Camera-type eye (tissue), 1 donor: ENCODE measurements around the gene NET1. TPM values are rescaled to one million over a fixed set of nuclear protein-coding genes. Genes with fewer than 3 reads are reported as not detected.

Experiments
- total RNA-seq: library from RNA; depleted of rRNA; stranded (reverse); fragments of >200 nt; gene quantifications from one replicate; pipeline ENCODE4 v1.2.3, GENCODE V29; 2014

NET1 gene, protein sequence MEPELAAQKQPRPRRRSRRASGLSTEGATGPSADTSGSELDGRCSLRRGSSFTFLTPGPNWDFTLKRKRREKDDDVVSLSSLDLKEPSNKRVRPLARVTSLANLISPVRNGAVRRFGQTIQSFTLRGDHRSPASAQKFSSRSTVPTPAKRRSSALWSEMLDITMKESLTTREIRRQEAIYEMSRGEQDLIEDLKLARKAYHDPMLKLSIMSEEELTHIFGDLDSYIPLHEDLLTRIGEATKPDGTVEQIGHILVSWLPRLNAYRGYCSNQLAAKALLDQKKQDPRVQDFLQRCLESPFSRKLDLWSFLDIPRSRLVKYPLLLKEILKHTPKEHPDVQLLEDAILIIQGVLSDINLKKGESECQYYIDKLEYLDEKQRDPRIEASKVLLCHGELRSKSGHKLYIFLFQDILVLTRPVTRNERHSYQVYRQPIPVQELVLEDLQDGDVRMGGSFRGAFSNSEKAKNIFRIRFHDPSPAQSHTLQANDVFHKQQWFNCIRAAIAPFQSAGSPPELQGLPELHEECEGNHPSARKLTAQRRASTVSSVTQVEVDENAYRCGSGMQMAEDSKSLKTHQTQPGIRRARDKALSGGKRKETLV
- total RNA-seq, result 127 TPM

DNA sequence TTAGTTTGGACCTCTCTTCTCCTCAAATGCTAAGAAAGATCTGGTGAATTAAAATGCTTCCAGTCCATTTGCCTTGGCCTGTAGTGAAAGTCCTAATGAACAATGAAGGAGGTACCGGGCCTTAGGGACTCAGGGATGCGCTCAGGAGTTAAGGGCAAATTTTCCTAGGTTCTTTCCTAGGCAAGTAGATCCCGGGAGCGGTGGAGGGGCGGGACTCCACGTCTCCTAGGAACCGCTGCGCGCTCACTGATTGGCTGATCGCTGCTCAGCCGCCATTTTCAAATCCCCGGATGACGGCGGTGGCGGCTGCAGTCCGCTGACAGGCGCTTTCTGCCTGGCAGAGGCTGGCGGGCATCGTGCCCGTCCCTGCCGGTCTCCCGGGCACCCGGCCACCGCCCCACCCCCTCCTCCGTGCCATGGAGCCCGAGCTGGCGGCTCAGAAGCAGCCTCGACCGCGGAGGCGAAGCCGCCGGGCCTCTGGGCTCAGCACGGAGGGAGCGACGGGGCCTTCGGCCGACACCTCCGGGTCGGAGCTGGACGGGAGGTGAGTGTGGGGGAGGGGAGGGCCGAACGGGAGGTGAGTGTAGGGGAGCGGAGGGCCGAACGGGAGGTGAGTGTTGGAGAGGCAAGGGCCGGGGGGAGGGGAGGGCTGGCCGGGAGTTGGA is at the start of gene NET1:
NET1 (plus strand) TSS at position 281 of the 665 bp plus-strand sequence; CDS start at position 417, 136 bp downstream.

DNA sequence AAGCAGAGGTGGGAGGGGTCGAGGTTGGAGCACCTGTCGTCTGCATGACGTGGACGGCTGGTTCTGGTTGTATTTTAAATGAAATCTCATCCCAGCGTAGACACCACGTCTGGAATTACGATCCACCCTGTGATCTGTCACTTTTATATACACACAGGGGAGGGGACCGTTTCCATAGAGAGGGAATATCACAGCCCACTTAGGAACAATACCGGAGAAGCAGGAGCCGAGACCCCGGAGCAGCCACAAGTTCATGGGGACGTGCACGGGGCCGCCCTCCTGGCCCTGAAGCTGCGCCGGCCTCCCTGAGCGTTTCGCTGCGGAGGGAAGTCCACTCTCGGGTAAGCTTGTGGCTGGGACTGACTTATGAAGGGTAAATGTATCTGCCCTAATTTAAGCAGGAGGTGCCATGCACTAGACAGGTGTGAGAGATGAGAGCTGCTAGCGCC is 47.4 kb upstream of the NET1 start, which contains the start of gene UCN3:
UCN3 (plus strand) TSS at position 77 of the 449 bp plus-strand sequence. CDS start 8,755 bp downstream, outside the sequence.

DNA sequence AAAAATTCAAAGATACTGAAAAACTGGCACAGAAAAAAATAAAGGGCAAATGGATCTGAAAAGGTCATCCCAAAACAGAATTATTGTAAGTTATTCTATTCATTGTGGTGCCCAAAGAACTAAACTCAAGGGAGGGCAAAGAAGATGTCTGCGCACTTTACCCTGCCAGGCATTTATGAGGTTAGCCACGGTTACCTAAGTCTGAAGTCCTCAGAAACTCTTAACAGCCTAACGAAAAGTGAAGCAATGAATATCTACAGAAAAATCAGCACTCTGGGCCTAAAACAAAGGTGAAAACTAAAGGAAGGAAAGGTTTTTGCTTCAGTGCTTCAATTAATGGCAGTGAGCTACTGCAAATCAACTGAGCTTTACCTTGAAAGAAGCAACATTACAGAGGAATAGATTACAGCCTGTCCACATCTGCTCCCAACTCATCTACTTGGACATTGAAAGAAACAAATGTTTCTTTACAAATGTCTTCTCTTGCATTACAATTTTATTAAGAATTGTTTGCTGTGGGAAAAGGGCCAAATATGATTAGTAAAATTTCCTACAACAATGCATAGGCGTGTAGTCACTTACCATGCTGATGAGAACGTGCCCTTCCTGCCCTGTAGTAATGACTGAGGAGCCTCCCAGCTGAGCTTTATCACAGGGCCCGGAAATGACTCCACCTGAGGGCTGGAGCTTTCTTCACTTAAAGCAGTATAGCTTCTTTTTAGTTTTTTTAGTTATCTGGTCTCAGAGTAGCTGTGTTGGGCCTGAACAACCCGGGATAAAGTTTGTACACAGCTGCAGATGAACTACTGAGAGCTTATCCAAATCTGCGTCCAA is 7.9 kb upstream of the NET1 start, which contains the start of gene TUBAL3:
TUBAL3 (minus strand) TSS at position 621 of the 834 bp plus-strand sequence; CDS start at position 585, 36 bp downstream.

DNA sequence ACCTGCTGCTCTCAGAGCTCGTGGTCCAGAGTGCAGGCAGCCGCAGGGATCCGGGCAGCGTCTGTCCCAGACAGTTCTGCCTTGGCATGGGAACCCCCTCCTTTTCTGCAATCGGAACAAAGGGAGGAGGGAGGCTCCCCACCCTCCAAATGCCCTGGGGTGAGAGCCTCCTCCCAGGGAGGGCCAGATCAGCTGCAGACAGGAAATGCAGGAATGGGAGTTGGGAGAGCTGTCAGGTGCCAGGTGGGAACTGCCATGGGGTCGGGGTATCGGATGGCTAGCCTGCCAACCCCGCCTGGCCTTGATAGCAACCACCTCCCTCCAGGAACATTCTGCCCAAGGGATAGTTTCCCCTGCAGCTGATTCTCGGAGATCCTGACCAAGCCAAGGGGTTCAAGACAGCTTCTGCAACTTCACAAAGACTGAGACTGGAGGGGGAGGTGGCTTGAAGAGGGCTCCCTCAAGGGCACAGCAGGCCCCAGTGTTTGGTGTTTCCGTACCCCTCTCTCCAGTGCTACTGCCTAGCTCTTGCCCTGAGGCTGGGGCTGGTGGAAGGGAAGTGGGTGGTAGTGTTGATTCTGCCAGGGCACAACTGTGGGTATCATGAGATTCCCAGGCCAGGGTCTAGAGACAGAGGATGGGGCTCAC is 87.3 kb downstream of the NET1 start, which contains the start of gene CALML5:
CALML5 (minus strand) TSS at position 78 of the 648 bp plus-strand sequence. CDS start 132 bp downstream, outside the sequence.

Other genes starting within 250 kb of the NET1 start
- 0.27 TPM for gene AKR1C8, start 227.4 kb upstream of the NET1 start, total RNA-seq
- not detected for gene AKR1C4, start 215.7 kb upstream of the NET1 start, total RNA-seq
- not detected for gene UCN3, start 47.6 kb upstream of the NET1 start, total RNA-seq
- gene TUBAL3, start 7.7 kb upstream of the NET1 start, total RNA-seq, result 0.49 TPM
- 3.3 TPM for gene CALML5, start 87.0 kb downstream of the NET1 start, total RNA-seq
- 0.33 TPM for gene CALML3, start 112.4 kb downstream of the NET1 start, total RNA-seq